Measurements from ENCODE around the gene ANO2. TPM values are rescaled to one million over a fixed set of nuclear protein-coding genes. Genes with fewer than 3 reads are reported as not detected.

ANO2 gene
- total and polyA plus RNA-seq, 2 donors (not counting 3 experiments of a cell fraction or from before 2014, with no cell fraction given), result 15.4 to 65.0 TPM

GRCh38 chr12:5521456-5522325, 423.4 kb downstream of the ANO2 start:
- H3K27ac ChIP-seq (ENCODE audit: insufficient read depth, low read depth, low read length), result no peak overlapping the region
- dilution Hi-C loops (cut with MboI; ENCODE audit: extremely low pct_ligation_motif_present, low sequenced_read_pairs) (no loop called here), intact Hi-C loops (cut with micrococcal nuclease) (no loop called here)
- no peak overlapping the region for H3K9ac ChIP-seq (replicated peaks; ENCODE audit: extremely low read depth, insufficient read depth, low read length)
- TF ChIP-seq EZH2 (IDR thresholded peaks at IDR 0.05; ENCODE audit: borderline replicate concordance, low read depth, low read length, severe bottlenecking) (no peak), POLR2AphosphoS5 (IDR thresholded peaks at IDR 0.05; ENCODE audit: insufficient read depth, low read depth, low read length) (no peak), FOS (IDR thresholded peaks at IDR 0.05; ENCODE audit: borderline replicate concordance, insufficient read depth, low read length) (no peak), MYC (IDR thresholded peaks at IDR 0.05; ENCODE audit: low read depth, low read length) (no peak), JUN (IDR thresholded peaks at IDR 0.05; ENCODE audit: borderline replicate concordance, insufficient read depth, insufficient read length, low read depth) (no peak), POLR2A (IDR thresholded peaks at IDR 0.05; ENCODE audit: low read depth, low read length) (no peak), GATA2 (IDR thresholded peaks at IDR 0.05; ENCODE audit: insufficient read depth, insufficient read length, low read depth, low read length) (no peak), MAX (IDR thresholded peaks at IDR 0.05; ENCODE audit: insufficient read depth, insufficient read length) (no peak)
- TF ChIP-seq, protein P1, sequence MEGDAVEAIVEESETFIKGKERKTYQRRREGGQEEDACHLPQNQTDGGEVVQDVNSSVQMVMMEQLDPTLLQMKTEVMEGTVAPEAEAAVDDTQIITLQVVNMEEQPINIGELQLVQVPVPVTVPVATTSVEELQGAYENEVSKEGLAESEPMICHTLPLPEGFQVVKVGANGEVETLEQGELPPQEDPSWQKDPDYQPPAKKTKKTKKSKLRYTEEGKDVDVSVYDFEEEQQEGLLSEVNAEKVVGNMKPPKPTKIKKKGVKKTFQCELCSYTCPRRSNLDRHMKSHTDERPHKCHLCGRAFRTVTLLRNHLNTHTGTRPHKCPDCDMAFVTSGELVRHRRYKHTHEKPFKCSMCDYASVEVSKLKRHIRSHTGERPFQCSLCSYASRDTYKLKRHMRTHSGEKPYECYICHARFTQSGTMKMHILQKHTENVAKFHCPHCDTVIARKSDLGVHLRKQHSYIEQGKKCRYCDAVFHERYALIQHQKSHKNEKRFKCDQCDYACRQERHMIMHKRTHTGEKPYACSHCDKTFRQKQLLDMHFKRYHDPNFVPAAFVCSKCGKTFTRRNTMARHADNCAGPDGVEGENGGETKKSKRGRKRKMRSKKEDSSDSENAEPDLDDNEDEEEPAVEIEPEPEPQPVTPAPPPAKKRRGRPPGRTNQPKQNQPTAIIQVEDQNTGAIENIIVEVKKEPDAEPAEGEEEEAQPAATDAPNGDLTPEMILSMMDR (IDR thresholded peaks at IDR 0.05; ENCODE audit: extremely low read depth in 1 of 2, insufficient read depth in 1 of 2, low read depth in 1 of 2, low read length in 2 of 2), result no peak
- ChIA-PET POLR2A (no interaction called here), CTCF (no interaction called here)
- no peaks in the 10 kb centered on the region for H4K20me1 ChIP-seq (replicated peaks; ENCODE audit: control insufficient read depth, extremely low read depth, insufficient read depth, low read length)
- H3K9me3 ChIP-seq (replicated peaks; ENCODE audit: control insufficient read depth, insufficient read depth, low read length), result no peaks in the 10 kb centered on the region
- peaks cover 0 to 2% of the 10 kb centered on the region in 2 experiments for H3K27me3 ChIP-seq (ENCODE audit: control insufficient read depth in 2 of 2, insufficient read depth in 2 of 2, low read length in 2 of 2)
- no TSS peak for BruUV-seq (replicated peaks)
- H3K79me2 ChIP-seq (ENCODE audit: control insufficient read depth, insufficient read depth, low read length), result no peaks in the 10 kb centered on the region
- H3K9me1 ChIP-seq (replicated peaks; ENCODE audit: control insufficient read depth, extremely low read depth, insufficient read depth, low read length), result no peaks in the 10 kb centered on the region
- no peak overlapping the region for H2AFZ ChIP-seq (ENCODE audit: low read depth, low read length)
- no peak overlapping the region for H3K4me3 ChIP-seq (replicated peaks in 1 of 3; ENCODE audit: insufficient read depth in 1 of 3, low read depth in 1 of 3, low read length in 3 of 3)
- H3K36me3 ChIP-seq (ENCODE audit: control insufficient read depth in 2 of 2, extremely low read depth in 1 of 2, insufficient read depth in 2 of 2, low read length in 2 of 2), result no peaks in the 10 kb centered on the region
- H3K4me2 ChIP-seq (ENCODE audit: insufficient read depth, low read length), result no peak overlapping the region
- FAIRE-seq, result no peak
- no peak for DNase-seq (ENCODE audit: low read depth, low spot score)
- no peaks in the 10 kb centered on the region for H3K4me1 ChIP-seq (ENCODE audit: control insufficient read depth, extremely low read depth, insufficient read depth, low read length)
